ENCODE measurements around the gene GSTM4.

GSTM4 gene

GRCh38 chr1:109624201-109625010, 31.5 kb upstream of the GSTM4 start:
- peaks cover 19 to 26% of the 10 kb centered on the region in 2 donors for H3K4me1 ChIP-seq (ENCODE audit: control insufficient read depth in 2 of 2, insufficient read depth in 2 of 2, low read length in 2 of 2)
- no peak overlapping the region for H3K4me3 ChIP-seq (ENCODE audit: low read length in 2 of 2)
- no peak overlapping the region for H3K9ac ChIP-seq (ENCODE audit: low read depth in 1 of 2, low read length in 2 of 2)

GRCh38 chr1:109625176-109625575, 30.7 kb upstream of the GSTM4 start:
- H3K36me3 ChIP-seq (ENCODE audit: control insufficient read depth in 2 of 2, insufficient read depth in 2 of 2, low read length in 2 of 2), result peaks cover 28 to 34% of the 10 kb centered on the region in 2 donors
- H3K4me1 ChIP-seq (ENCODE audit: control insufficient read depth in 2 of 2, insufficient read depth in 2 of 2, low read length in 2 of 2), result peaks cover 14 to 21% of the 10 kb centered on the region in 2 donors
- H3K9me3 ChIP-seq (ENCODE audit: control insufficient read depth in 2 of 2, low read length in 2 of 2), result no peaks in the 10 kb centered on the region
- H3K27ac ChIP-seq (ENCODE audit: low read depth in 2 of 2, low read length in 2 of 2), result no peak overlapping the region
- no peaks in the 10 kb centered on the region for H3K27me3 ChIP-seq (ENCODE audit: control insufficient read depth in 2 of 2, insufficient read depth in 2 of 2, low read length in 2 of 2)
- no peak overlapping the region for H3K9ac ChIP-seq (ENCODE audit: low read depth in 1 of 2, low read length in 2 of 2)
- no peak overlapping the region for H3K4me3 ChIP-seq (ENCODE audit: low read length in 2 of 2)

More at GRCh38 chr1:109624201-109625010, 31.5 kb upstream of the GSTM4 start:
- H3K36me3 ChIP-seq (ENCODE audit: control insufficient read depth in 2 of 2, insufficient read depth in 2 of 2, low read length in 2 of 2), result peaks cover 25 to 28% of the 10 kb centered on the region in 2 donors
- no peaks in the 10 kb centered on the region for H3K27me3 ChIP-seq (ENCODE audit: control insufficient read depth in 2 of 2, insufficient read depth in 2 of 2, low read length in 2 of 2)
- no peak overlapping the region for H3K27ac ChIP-seq (ENCODE audit: low read depth in 2 of 2, low read length in 2 of 2)
- H3K9me3 ChIP-seq (ENCODE audit: control insufficient read depth in 2 of 2, low read length in 2 of 2), result no peaks in the 10 kb centered on the region

GRCh38 chr1:109625601-109626560, 30.0 kb upstream of the GSTM4 start:
- Histone ChIP-seq H3K4me1 (ENCODE audit: control insufficient read depth in 2 of 2, insufficient read depth in 2 of 2, low read length in 2 of 2) (peaks cover 13 to 20% of the 10 kb centered on the region in 2 donors), H3K9ac (ENCODE audit: low read depth in 1 of 2, low read length in 2 of 2) (no peak overlapping the region), H3K27ac (ENCODE audit: low read depth in 2 of 2, low read length in 2 of 2) (no peak overlapping the region), H3K4me3 (ENCODE audit: low read length in 2 of 2) (no peak overlapping the region), H3K27me3 (ENCODE audit: control insufficient read depth in 2 of 2, insufficient read depth in 2 of 2, low read length in 2 of 2) (no peaks in the 10 kb centered on the region), H3K9me3 (ENCODE audit: control insufficient read depth in 2 of 2, low read length in 2 of 2) (no peaks in the 10 kb centered on the region), H3K36me3 (ENCODE audit: control insufficient read depth in 2 of 2, insufficient read depth in 2 of 2, low read length in 2 of 2) (peaks cover 31 to 38% of the 10 kb centered on the region in 2 donors)

- H3K27ac ChIP-seq (ENCODE audit: low read depth in 2 of 2, low read length in 2 of 2), result no peak overlapping the region
- no peak overlapping the region for H3K4me3 ChIP-seq (ENCODE audit: low read length in 2 of 2)
- H3K36me3 ChIP-seq (ENCODE audit: control insufficient read depth in 2 of 2, insufficient read depth in 2 of 2, low read length in 2 of 2), result peaks cover 40 to 42% of the 10 kb centered on the region in 2 donors
- no peaks in the 10 kb centered on the region for H3K27me3 ChIP-seq (ENCODE audit: control insufficient read depth in 2 of 2, insufficient read depth in 2 of 2, low read length in 2 of 2)
- peaks cover 12 to 13% of the 10 kb centered on the region in 2 donors for H3K4me1 ChIP-seq (ENCODE audit: control insufficient read depth in 2 of 2, insufficient read depth in 2 of 2, low read length in 2 of 2)
- H3K9ac ChIP-seq (ENCODE audit: low read depth in 1 of 2, low read length in 2 of 2), result no peak overlapping the region
- no peaks in the 10 kb centered on the region for H3K9me3 ChIP-seq (ENCODE audit: control insufficient read depth in 2 of 2, low read length in 2 of 2)
These were observed 29.1 kb upstream of the GSTM4 start for GRCh38 chr1:109626682-109627408.

GRCh38 chr1:109627692-109628399, 28.1 kb upstream of the GSTM4 start:
- no peaks in the 10 kb centered on the region for H3K27me3 ChIP-seq (ENCODE audit: control insufficient read depth in 2 of 2, insufficient read depth in 2 of 2, low read length in 2 of 2)
- H3K4me3 ChIP-seq (ENCODE audit: low read length in 2 of 2), result no peak overlapping the region
- no peaks in the 10 kb centered on the region for H3K9me3 ChIP-seq (ENCODE audit: control insufficient read depth in 2 of 2, low read length in 2 of 2)
- no peak overlapping the region for H3K9ac ChIP-seq (ENCODE audit: low read depth in 1 of 2, low read length in 2 of 2)
- peaks cover 42% of the 10 kb centered on the region in 2 donors for H3K36me3 ChIP-seq (ENCODE audit: control insufficient read depth in 2 of 2, insufficient read depth in 2 of 2, low read length in 2 of 2)
- H3K27ac ChIP-seq (ENCODE audit: low read depth in 2 of 2, low read length in 2 of 2), result no peak overlapping the region
- H3K4me1 ChIP-seq (ENCODE audit: control insufficient read depth in 2 of 2, insufficient read depth in 2 of 2, low read length in 2 of 2), result peaks cover 9 to 14% of the 10 kb centered on the region in 2 donors

- H3K27me3 ChIP-seq (ENCODE audit: control insufficient read depth in 2 of 2, insufficient read depth in 2 of 2, low read length in 2 of 2), result no peaks in the 10 kb centered on the region
- no peak overlapping the region for H3K4me3 ChIP-seq (ENCODE audit: low read length in 2 of 2)
- H3K36me3 ChIP-seq (ENCODE audit: control insufficient read depth in 2 of 2, insufficient read depth in 2 of 2, low read length in 2 of 2), result peaks cover 42% of the 10 kb centered on the region in 2 donors
- H3K27ac ChIP-seq (ENCODE audit: low read depth in 2 of 2, low read length in 2 of 2), result no peak overlapping the region
- no peaks in the 10 kb centered on the region for H3K9me3 ChIP-seq (ENCODE audit: control insufficient read depth in 2 of 2, low read length in 2 of 2)
- H3K4me1 ChIP-seq (ENCODE audit: control insufficient read depth in 2 of 2, insufficient read depth in 2 of 2, low read length in 2 of 2), result peaks cover 4 to 12% of the 10 kb centered on the region in 2 donors
- no peak overlapping the region for H3K9ac ChIP-seq (ENCODE audit: low read depth in 1 of 2, low read length in 2 of 2)
These were observed 27.2 kb upstream of the GSTM4 start for GRCh38 chr1:109628540-109629321.

GRCh38 chr1:109629372-109630030, 26.4 kb upstream of the GSTM4 start:
- no peaks in the 10 kb centered on the region for H3K9me3 ChIP-seq (ENCODE audit: control insufficient read depth in 2 of 2, low read length in 2 of 2)
- H3K4me3 ChIP-seq (ENCODE audit: low read length in 2 of 2), result no peak overlapping the region
- no peak overlapping the region for H3K27ac ChIP-seq (ENCODE audit: low read depth in 2 of 2, low read length in 2 of 2)
- peaks cover 7 to 10% of the 10 kb centered on the region in 2 donors for H3K4me1 ChIP-seq (ENCODE audit: control insufficient read depth in 2 of 2, insufficient read depth in 2 of 2, low read length in 2 of 2)
- H3K36me3 ChIP-seq (ENCODE audit: control insufficient read depth in 2 of 2, insufficient read depth in 2 of 2, low read length in 2 of 2), result peaks cover 42% of the 10 kb centered on the region in 2 donors
- no peaks in the 10 kb centered on the region for H3K27me3 ChIP-seq (ENCODE audit: control insufficient read depth in 2 of 2, insufficient read depth in 2 of 2, low read length in 2 of 2)
- no peak overlapping the region for H3K9ac ChIP-seq (ENCODE audit: low read depth in 1 of 2, low read length in 2 of 2)

GRCh38 chr1:109630081-109630897, 25.6 kb upstream of the GSTM4 start:
- H3K27ac ChIP-seq (ENCODE audit: low read depth in 2 of 2, low read length in 2 of 2), result no peak overlapping the region
- peaks cover 8 to 10% of the 10 kb centered on the region in 2 donors for H3K4me1 ChIP-seq (ENCODE audit: control insufficient read depth in 2 of 2, insufficient read depth in 2 of 2, low read length in 2 of 2)
- H3K27me3 ChIP-seq (ENCODE audit: control insufficient read depth in 2 of 2, insufficient read depth in 2 of 2, low read length in 2 of 2), result no peaks in the 10 kb centered on the region
- H3K9me3 ChIP-seq (ENCODE audit: control insufficient read depth in 2 of 2, low read length in 2 of 2), result no peaks in the 10 kb centered on the region
- peaks cover 42% of the 10 kb centered on the region in 2 donors for H3K36me3 ChIP-seq (ENCODE audit: control insufficient read depth in 2 of 2, insufficient read depth in 2 of 2, low read length in 2 of 2)
- H3K4me3 ChIP-seq (ENCODE audit: low read length in 2 of 2), result no peak overlapping the region
- no peak overlapping the region for H3K9ac ChIP-seq (ENCODE audit: low read depth in 1 of 2, low read length in 2 of 2)

Data from mucosa of rectum (tissue), 2 donors.